ENCODE results near the gene HIF1A.
"Not testable (repeated sequence)": the region's sequence is repeated elsewhere in the genome, so short reads cannot be mapped to it uniquely, and the experiment has no call there.

The HIF1A gene

DNA sequence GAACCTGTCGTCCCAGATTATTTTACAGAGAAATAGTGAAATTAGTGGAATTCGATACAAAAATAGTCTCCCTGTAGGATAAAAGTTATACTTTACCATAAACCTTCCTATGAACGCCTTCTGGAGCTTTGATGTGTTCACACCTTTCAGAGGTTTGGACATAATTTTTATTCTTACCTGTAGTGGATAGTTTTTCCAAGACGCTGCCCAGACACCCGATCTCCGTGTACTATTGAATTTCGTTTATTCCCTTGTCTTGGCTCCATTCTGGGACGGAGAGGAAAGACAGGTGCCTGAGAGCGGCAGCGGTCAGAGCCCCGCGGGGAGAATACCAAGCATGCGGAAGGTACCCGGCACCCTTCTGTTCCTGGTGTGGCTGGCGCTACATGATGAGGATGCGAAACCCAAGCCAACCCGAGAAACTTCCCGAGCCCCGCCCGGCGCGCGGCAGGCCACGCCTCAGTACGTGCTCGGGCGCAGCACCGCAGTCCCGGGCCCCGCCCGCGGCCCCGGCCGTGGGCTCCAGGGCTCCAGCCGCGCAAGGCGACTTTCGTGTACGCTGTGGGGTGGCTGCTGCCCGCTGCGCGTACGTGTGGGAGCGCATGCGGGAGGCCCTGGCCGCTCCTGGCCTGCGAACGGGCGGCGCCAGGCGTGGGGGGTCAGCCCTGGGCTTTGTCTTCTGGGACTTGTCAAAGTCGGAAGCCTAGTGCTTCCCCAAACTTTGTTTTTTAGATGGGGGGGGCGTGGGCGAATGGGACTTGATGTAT, 55.6 kb downstream of the HIF1A start:
- DNase-seq: peak; percentile 95

GRCh38 chr14:61751475-61751989, 56.2 kb downstream of the HIF1A start:
- no peak for DNase-seq

GRCh38 chr14:61752626-61753025, 57.3 kb downstream of the HIF1A start:
- DNase-seq: no peak

GRCh38 chr14:61753631-61754030, 58.3 kb downstream of the HIF1A start:
- no peak for DNase-seq

- DNase-seq: no peak
These were observed 59.5 kb downstream of the HIF1A start for GRCh38 chr14:61754627-61755381.

DNA sequence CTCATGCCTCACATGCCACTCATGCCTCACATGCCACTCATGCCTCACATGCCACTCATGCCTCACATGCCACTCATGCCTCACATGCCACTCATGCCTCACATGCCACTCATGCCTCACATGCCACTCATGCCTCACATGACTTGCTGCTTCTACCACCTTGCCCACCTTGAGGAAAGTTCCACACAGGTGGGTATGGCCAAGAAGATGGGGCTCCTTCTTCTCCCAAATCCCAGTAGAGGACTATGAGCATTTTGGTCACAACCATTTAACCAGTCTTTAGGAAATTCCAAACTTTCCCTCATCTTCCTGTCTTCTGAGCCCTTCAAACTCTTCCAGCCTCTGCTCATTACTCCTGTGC, 60.0 kb downstream of the HIF1A start:
- DNase-seq: not testable (repeated sequence)

DNA sequence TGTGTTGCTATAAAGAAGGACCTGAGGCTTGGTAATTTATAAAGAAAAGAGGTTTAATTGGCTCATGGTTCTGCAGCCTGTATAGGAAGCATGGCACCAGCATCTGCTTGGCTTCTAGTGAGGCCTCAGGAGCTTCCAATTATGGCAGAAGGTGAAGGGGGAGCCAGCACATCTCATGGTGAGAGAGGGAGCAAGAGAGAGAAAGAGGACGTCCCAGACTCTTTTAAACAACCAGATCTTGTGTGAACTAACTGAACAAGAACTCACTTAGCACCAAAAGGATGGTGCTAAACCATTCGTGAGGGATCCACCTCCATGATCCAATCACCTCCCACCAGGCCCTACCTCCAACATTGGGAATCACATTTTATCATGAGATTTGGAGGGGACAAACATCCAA, 60.8 kb downstream of the HIF1A start:
- no peak for DNase-seq

DNA sequence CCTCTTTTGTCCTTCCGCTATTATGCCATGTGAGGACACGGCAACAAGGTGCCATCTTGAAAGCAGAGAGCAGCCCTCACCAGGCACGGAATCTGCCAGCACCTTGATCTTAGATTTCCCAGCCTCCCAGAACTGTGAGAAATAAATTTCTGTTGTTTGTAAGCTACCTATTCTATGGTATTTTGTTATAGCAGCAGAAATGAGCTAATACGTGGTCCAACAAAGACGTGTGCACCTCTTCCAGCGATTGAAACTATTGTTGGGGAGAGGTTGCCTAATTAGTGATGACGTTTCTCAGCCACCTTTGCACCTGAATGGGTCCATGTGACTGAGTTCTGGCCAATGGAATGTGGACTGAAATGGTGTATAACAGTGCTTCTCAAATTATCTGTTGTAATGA, 64.6 kb downstream of the HIF1A start:
- DNase-seq: no peak

DNA sequence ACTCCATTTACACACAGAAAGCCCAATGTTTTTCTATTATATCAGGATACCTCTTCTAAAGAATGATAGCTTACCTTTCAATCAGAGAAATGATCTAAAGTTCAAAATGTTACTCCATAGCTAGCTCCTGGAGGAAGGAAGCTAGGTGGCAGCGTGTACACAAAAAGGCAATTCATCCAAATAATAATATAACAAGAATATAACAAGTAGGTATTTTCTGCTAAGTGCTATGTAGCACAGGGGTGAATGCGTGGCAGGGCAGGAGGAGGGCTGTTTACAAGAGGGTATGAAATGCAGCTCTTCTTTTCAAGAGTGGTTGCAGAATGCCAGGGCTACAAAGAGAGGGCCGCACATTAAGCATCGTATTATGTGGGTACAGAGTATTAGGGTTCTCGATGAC, 66.2 kb downstream of the HIF1A start:
- DNase-seq: no peak

- peak; percentile 99 for DNase-seq
These were observed 66.9 kb downstream of the HIF1A start, which contains the start of gene SNAPC1 for GRCh38 chr14:61761959-61762786. SNAPC1 (plus strand) TSS chr14:61762420; CDS start chr14:61762461, 41 bp downstream.

DNA sequence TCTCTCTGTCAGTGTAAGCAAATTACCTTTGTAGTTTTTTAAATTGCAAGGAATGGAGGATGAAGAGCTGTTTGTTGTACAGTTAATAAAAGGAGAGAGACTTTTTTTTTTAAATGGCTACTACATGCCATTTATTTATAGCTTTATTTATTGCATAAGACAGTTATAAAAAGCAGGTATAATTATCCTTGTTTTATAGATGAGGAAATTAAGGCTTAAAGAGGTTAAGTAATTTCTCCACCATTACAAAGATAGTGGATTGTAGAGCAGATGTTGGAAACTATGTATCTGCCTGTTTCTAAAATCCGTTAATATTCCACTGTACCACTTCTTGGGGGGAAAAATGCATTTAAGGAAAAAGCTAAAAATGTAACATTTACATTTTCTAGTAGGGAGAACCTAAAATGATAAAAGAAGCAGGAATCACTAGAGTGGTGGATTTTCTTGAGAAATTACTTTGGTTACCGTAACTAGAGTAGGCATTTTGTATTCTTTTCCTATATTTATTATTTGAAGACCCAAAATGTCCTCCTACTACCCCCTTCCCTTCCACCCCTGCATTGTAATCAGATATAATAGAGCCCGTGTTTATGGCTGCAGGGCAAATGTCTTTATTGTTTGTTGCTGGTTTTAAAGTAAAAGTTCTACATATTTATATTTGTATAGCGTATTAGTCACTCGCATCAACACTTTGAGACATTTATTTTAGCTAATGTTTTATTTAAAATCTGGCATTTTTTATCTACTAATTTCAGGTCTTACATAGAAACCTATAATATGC, 69.2 kb downstream of the HIF1A start:
- no peak for DNase-seq

- DNase-seq: peak; percentile 43
These were observed 70.1 kb downstream of the HIF1A start for GRCh38 chr14:61765225-61765943.

- DNase-seq: no peak
These were observed 70.8 kb downstream of the HIF1A start for GRCh38 chr14:61766151-61766550.

GRCh38 chr14:61768240-61768639, 72.9 kb downstream of the HIF1A start:
- no peak for DNase-seq

- DNase-seq: no peak
These were observed 74.6 kb downstream of the HIF1A start for GRCh38 chr14:61769893-61770292.

GRCh38 chr14:61774861-61775260, 79.5 kb downstream of the HIF1A start:
- no peak for DNase-seq

GRCh38 chr14:61780125-61780524, 84.8 kb downstream of the HIF1A start:
- no peak for DNase-seq

DNA sequence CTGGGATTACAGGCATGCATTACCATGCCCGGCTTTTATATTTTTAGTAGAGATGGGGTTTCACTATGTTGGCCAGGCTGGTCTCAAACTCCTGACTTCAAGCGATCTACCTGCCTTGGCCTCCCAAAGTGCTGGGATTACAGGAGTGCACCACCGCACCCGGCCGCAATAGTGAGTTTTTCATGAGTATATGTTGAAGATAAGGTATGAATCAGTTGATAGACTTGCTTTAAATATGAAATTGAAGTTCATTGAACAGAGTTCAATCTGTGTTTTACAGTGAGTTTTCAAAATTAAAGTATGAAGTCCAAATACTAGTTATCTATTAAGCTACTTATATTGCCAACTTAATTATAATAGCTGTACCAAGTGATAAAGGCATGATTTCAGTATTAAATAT, 102.0 kb downstream of the HIF1A start:
- DNase-seq: no peak
